ENCODE results near the gene PARD6G. TPM values are rescaled to one million over a fixed set of nuclear protein-coding genes. Genes with fewer than 3 reads are reported as not detected.

PARD6G gene
- total and polyA plus RNA-seq, 7 experiments from 2014 or later: 0.07 to 0.16 (median 0.09) TPM; not detected in 3

DNA sequence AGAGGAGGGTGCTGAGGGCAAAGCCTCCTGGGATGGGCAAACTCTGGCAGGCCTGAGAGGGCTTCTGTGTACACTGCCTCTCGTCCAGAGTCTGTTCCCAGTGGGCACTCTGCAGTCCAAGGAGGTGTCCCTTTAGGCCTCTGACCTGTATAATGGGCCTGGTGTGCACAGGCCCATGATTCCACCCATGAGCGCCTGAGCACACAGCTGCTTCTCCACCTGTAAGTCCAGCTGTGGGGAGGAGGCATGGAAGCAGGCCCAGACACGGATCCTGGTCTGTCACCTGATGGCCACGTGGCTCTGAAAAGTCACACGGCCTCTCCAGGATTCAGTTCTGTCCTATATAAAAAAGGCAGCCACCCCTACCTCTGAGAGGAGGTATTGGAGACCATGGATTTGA, 57.0 kb downstream of the PARD6G start:
- no peak overlapping the region for H3K27ac ChIP-seq (ENCODE audit: low read depth, low read length)
- Mint-ChIP-seq H3K4me3 (no peak overlapping the region), H3K9me3 (peaks cover 0 to 9% (median 0%) of the 10 kb centered on the region in 11 donors), H3K36me3 (no peaks in the 10 kb centered on the region), H3K4me1 (peaks cover 0 to 4% (median 0%) of the 10 kb centered on the region in 7 donors), H3K27ac (no peak overlapping the region), H3K27me3 (peaks cover 3 to 18% (median 10%) of the 10 kb centered on the region in 5 donors)
- intact Hi-C loops (cut with micrococcal nuclease): no loop called here
- no peaks in the 10 kb centered on the region for H3K4me1 ChIP-seq (ENCODE audit: control insufficient read depth in 2 of 2, insufficient read depth in 2 of 2, low read length in 2 of 2)
- no peaks in the 10 kb centered on the region for H3K36me3 ChIP-seq (ENCODE audit: control insufficient read depth in 2 of 3, insufficient read depth in 3 of 3, low read length in 3 of 3)
- no peak overlapping the region for H3K4me3 ChIP-seq (ENCODE audit: low read length)
- CTCF ChIA-PET: no interaction called here
- no peaks in the 10 kb centered on the region for H3K9me3 ChIP-seq (ENCODE audit: control insufficient read depth in 2 of 3, low read length in 3 of 3)
- ATAC-seq (no peak), DNase-seq (no peak)
- POLR2A ChIA-PET: no interaction called here
- H3K27me3 ChIP-seq (ENCODE audit: control insufficient read depth in 2 of 2, insufficient read depth in 2 of 2, low read length in 2 of 2): no peaks in the 10 kb centered on the region

DNA sequence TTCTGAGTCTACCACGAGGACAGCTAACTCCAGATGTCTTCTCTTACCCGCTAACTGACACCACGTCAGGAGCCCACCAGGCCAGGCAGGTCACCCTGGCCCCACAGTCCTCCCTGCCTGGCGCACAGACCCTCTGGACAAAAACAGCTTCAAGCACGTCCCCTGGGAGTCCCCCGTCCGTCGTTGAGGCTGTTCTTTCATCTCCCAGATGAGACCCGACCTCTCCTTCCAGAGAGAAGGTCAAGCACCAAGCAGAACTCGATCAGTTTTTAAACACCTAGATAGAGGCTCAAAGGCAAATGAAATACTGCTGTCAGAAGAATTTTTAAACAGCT, 57.8 kb downstream of the PARD6G start:
- ATAC-seq: no peak
- intact Hi-C loops (cut with micrococcal nuclease): no loop called here

GRCh38 chr18:80188643-80189530, 58.4 kb downstream of the PARD6G start:
- Histone ChIP-seq H3K27me3 (ENCODE audit: control insufficient read depth in 2 of 2, insufficient read depth in 2 of 2, low read length in 2 of 2) (no peaks in the 10 kb centered on the region), H3K9me3 (ENCODE audit: control insufficient read depth in 2 of 3, low read length in 3 of 3) (no peaks in the 10 kb centered on the region), H3K4me1 (ENCODE audit: control insufficient read depth in 2 of 2, insufficient read depth in 2 of 2, low read length in 2 of 2) (no peaks in the 10 kb centered on the region), H3K27ac (ENCODE audit: low read depth, low read length) (no peak overlapping the region), H3K4me3 (ENCODE audit: low read length) (no peak overlapping the region), H3K36me3 (ENCODE audit: control insufficient read depth in 2 of 3, insufficient read depth in 3 of 3, low read length in 3 of 3) (no peaks in the 10 kb centered on the region)
- ATAC-seq (no peak), DNase-seq (no peak)
- H3K27ac Mint-ChIP-seq: no peak overlapping the region
- POLR2A ChIA-PET: no interaction called here
- H3K4me3 Mint-ChIP-seq: no peak overlapping the region
- no peaks in the 10 kb centered on the region for H3K36me3 Mint-ChIP-seq
- no peaks in the 10 kb centered on the region for H3K4me1 Mint-ChIP-seq
- CTCF ChIA-PET: no interaction called here
- intact Hi-C loops (cut with micrococcal nuclease): no loop called here
- H3K27me3 Mint-ChIP-seq: peaks cover 0 to 10% (median 4%) of the 10 kb centered on the region in 5 donors
- H3K9me3 Mint-ChIP-seq: peaks cover 0 to 9% (median 0%) of the 10 kb centered on the region in 11 donors

More for the DNA sequence above, 57.8 kb downstream of the PARD6G start:
- peaks cover 0 to under 1% (median 0%) of the 10 kb centered on the region in 7 donors for H3K4me1 Mint-ChIP-seq
- H3K4me3 Mint-ChIP-seq: no peak overlapping the region
- Histone ChIP-seq H3K9me3 (ENCODE audit: control insufficient read depth in 2 of 3, low read length in 3 of 3) (no peaks in the 10 kb centered on the region), H3K27me3 (ENCODE audit: control insufficient read depth in 2 of 2, insufficient read depth in 2 of 2, low read length in 2 of 2) (no peaks in the 10 kb centered on the region), H3K4me3 (ENCODE audit: low read length) (no peak overlapping the region), H3K27ac (ENCODE audit: low read depth, low read length) (no peak overlapping the region), H3K4me1 (ENCODE audit: control insufficient read depth in 2 of 2, insufficient read depth in 2 of 2, low read length in 2 of 2) (no peaks in the 10 kb centered on the region), H3K36me3 (ENCODE audit: control insufficient read depth in 2 of 3, insufficient read depth in 3 of 3, low read length in 3 of 3) (no peaks in the 10 kb centered on the region)
- H3K27me3 Mint-ChIP-seq: peaks cover 3 to 15% (median 6%) of the 10 kb centered on the region in 5 donors
- no peak overlapping the region for H3K27ac Mint-ChIP-seq
- no peaks in the 10 kb centered on the region for H3K36me3 Mint-ChIP-seq
- CTCF ChIA-PET: no interaction called here
- DNase-seq: no peak
- POLR2A ChIA-PET: no interaction called here
- peaks cover 0 to 9% (median 0%) of the 10 kb centered on the region in 11 donors for H3K9me3 Mint-ChIP-seq

DNA sequence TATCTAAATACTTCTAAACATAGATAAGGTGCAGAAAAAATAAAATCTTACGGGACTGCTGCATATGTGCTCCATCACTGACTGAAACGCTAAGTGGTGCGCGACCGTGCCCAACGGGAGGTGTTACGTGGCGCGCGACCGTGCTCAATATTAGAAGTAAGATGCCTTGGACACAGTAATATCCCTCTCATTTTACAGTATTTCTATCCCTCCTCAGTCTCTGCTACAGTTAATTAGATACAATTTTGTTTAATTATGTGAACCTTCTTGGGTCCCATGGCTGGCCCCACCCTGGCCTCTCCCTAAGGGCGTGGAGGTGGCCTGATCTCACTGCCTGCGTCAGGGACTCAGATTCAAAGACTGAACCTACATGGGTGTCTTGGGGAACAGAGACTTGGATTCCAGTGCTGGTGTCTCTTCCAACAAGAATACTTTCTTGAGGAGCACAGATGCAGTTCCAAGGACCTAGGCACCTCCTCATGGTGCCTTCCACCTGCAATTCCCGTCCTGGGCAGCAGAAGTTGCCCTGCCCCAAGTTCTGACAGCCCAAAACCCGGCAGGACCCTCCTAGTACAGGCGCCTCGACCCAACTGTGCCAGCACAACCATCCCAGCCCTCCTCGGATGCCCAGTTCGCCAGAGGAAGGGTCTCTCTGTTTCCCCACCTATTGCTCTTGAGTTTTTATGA, 59.2 kb downstream of the PARD6G start:
- CTCF ChIA-PET: no interaction called here
- ATAC-seq (no peak), DNase-seq (no peak)
- no peak overlapping the region for H3K27ac ChIP-seq (ENCODE audit: low read depth, low read length)
- Mint-ChIP-seq H3K4me3 (no peak overlapping the region), H3K27ac (no peak overlapping the region), H3K4me1 (no peaks in the 10 kb centered on the region), H3K36me3 (no peaks in the 10 kb centered on the region), H3K9me3 (peaks cover 0 to 9% (median 0%) of the 10 kb centered on the region in 11 donors), H3K27me3 (peaks cover 0 to 10% (median 2%) of the 10 kb centered on the region in 5 donors)
- H3K4me3 ChIP-seq (ENCODE audit: low read length): no peak overlapping the region
- H3K27me3 ChIP-seq (ENCODE audit: control insufficient read depth in 2 of 2, insufficient read depth in 2 of 2, low read length in 2 of 2): no peaks in the 10 kb centered on the region
- POLR2A ChIA-PET: no interaction called here
- no peaks in the 10 kb centered on the region for H3K36me3 ChIP-seq (ENCODE audit: control insufficient read depth in 2 of 3, insufficient read depth in 3 of 3, low read length in 3 of 3)
- no peaks in the 10 kb centered on the region for H3K9me3 ChIP-seq (ENCODE audit: control insufficient read depth in 2 of 3, low read length in 3 of 3)
- no peaks in the 10 kb centered on the region for H3K4me1 ChIP-seq (ENCODE audit: control insufficient read depth in 2 of 2, insufficient read depth in 2 of 2, low read length in 2 of 2)
- intact Hi-C loops (cut with micrococcal nuclease): no loop called here

- Histone ChIP-seq H3K27ac (ENCODE audit: low read depth, low read length) (no peak overlapping the region), H3K4me3 (ENCODE audit: low read length) (no peak overlapping the region), H3K36me3 (ENCODE audit: control insufficient read depth in 2 of 3, insufficient read depth in 3 of 3, low read length in 3 of 3) (no peaks in the 10 kb centered on the region), H3K4me1 (ENCODE audit: control insufficient read depth in 2 of 2, insufficient read depth in 2 of 2, low read length in 2 of 2) (no peaks in the 10 kb centered on the region), H3K27me3 (ENCODE audit: control insufficient read depth in 2 of 2, insufficient read depth in 2 of 2, low read length in 2 of 2) (no peaks in the 10 kb centered on the region), H3K9me3 (ENCODE audit: control insufficient read depth in 2 of 3, low read length in 3 of 3) (no peaks in the 10 kb centered on the region)
- no peaks in the 10 kb centered on the region for H3K36me3 Mint-ChIP-seq
- DNase-seq (no peak), ATAC-seq (no peak)
- no peaks in the 10 kb centered on the region for H3K27me3 Mint-ChIP-seq
- intact Hi-C loops (cut with micrococcal nuclease): no loop called here
- POLR2A ChIA-PET: no interaction called here
- CTCF ChIA-PET: no interaction called here
- H3K9me3 Mint-ChIP-seq: peaks cover 0 to 9% (median 0%) of the 10 kb centered on the region in 11 donors
- H3K4me3 Mint-ChIP-seq: no peak overlapping the region
- no peak overlapping the region for H3K27ac Mint-ChIP-seq
- H3K4me1 Mint-ChIP-seq: no peaks in the 10 kb centered on the region
These were observed 61.8 kb downstream of the PARD6G start for GRCh38 chr18:80185545-80185944.

- no peak overlapping the region for H3K27ac ChIP-seq (ENCODE audit: low read depth, low read length)
- no peak overlapping the region for H3K4me3 Mint-ChIP-seq
- no peaks in the 10 kb centered on the region for H3K4me1 ChIP-seq (ENCODE audit: control insufficient read depth in 2 of 2, insufficient read depth in 2 of 2, low read length in 2 of 2)
- H3K9me3 Mint-ChIP-seq: peaks cover 0 to 9% (median 0%) of the 10 kb centered on the region in 11 donors
- ChIA-PET POLR2A (no interaction called here), CTCF (no interaction called here)
- no peaks in the 10 kb centered on the region for H3K9me3 ChIP-seq (ENCODE audit: control insufficient read depth in 2 of 3, low read length in 3 of 3)
- no peak overlapping the region for H3K4me3 ChIP-seq (ENCODE audit: low read length)
- H3K36me3 ChIP-seq (ENCODE audit: control insufficient read depth in 2 of 3, insufficient read depth in 3 of 3, low read length in 3 of 3): no peaks in the 10 kb centered on the region
- peak overlapping the region in 1 of 9 donors; percentile 32 for H3K27ac Mint-ChIP-seq
- no peaks in the 10 kb centered on the region for H3K4me1 Mint-ChIP-seq
- H3K27me3 Mint-ChIP-seq: no peaks in the 10 kb centered on the region
- no peak for DNase-seq
- intact Hi-C loops (cut with micrococcal nuclease): no loop called here
- H3K36me3 Mint-ChIP-seq: no peaks in the 10 kb centered on the region
- no peak for ATAC-seq
- H3K27me3 ChIP-seq (ENCODE audit: control insufficient read depth in 2 of 2, insufficient read depth in 2 of 2, low read length in 2 of 2): no peaks in the 10 kb centered on the region
These were observed 63.0 kb downstream of the PARD6G start for GRCh38 chr18:80184243-80184772.
